Measurements from ENCODE around the gene PCDHGA12. TPM values are rescaled to one million over a fixed set of nuclear protein-coding genes. Genes with fewer than 3 reads are reported as not detected.
A peak's percentile ranks its signal among the peaks of the same experiment; 100 is the strongest.

Gene PCDHGA12
- total and polyA plus RNA-seq, 2 experiments from 2014 or later = 0.66 to 0.70 TPM

DNA sequence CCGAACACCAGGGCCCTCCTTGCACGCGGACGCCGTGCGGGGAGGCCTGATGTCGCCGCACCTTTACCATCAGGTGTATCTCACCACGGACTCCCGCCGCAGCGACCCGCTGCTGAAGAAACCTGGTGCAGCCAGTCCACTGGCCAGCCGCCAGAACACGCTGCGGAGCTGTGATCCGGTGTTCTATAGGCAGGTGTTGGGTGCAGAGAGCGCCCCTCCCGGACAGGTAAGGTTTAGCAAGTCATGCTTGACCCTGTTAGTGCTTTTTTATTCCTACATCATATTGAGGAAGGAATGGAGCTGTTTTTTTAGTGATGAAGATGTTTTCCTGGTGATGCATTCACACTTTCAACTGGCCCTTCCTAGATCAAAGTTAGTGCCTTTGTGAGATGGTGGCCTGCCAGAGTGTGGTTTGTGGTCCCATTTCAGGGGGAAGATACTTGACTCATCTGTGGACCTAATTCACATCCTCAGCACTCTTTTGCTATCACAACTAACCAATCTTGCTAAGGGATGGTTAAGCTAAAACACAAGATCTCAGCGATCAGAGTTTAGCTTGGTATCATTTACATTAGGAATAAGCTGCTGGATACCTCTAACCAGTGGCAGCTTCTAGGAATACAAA, 48.1 kb downstream of the PCDHGA12 start:
- Histone ChIP-seq H2AFZ (no peak overlapping the region), H3K36me3 (replicated peaks; ENCODE audit: insufficient read depth, low read depth) (no peaks in the 10 kb centered on the region), H3K27me3 (no peaks in the 10 kb centered on the region), H3K4me1 (ENCODE audit: insufficient read depth) (peaks cover 5% of the 10 kb centered on the region), H3K9me2 (replicated peaks; ENCODE audit: insufficient read depth) (no peaks in the 10 kb centered on the region), H3K79me2 (peaks cover 45% of the 10 kb centered on the region), H4K20me1 (ENCODE audit: insufficient read depth, poor library complexity, severe bottlenecking) (no peaks in the 10 kb centered on the region), H3K4me3 (no peak overlapping the region), H3K27ac (no peak overlapping the region), H3K9me3 (ENCODE audit: low read depth) (no peaks in the 10 kb centered on the region), H3K4me2 (peak overlapping the region; percentile 38)
- peak; percentile 8 for TF ChIP-seq CTCF (IDR thresholded peaks at IDR 0.05; ENCODE audit: poor library complexity)
- TF ChIP-seq EZH2phosphoT487 (IDR thresholded peaks at IDR 0.05; ENCODE audit: low read depth, severe bottlenecking, unreplicated experiment) = no peak
- peak; percentile 44 for DNase-seq (ENCODE audit: low spot score)
- 53% methylated on average over 20 of the region's 20 CpGs for WGBS (ENCODE audit: low lambda C conversion rate, missing lambda C conversion rate)

- peaks cover 5% of the 10 kb centered on the region for H3K4me1 ChIP-seq (ENCODE audit: insufficient read depth)
Measured at GRCh38 chr5:141479776-141480175, 49.5 kb downstream of the PCDHGA12 start.

More at GRCh38 chr5:141479776-141480175, 49.5 kb downstream of the PCDHGA12 start:
- H3K9me2 ChIP-seq (replicated peaks; ENCODE audit: insufficient read depth) = no peaks in the 10 kb centered on the region
- H3K9me3 ChIP-seq (ENCODE audit: low read depth) = no peaks in the 10 kb centered on the region
- no peak overlapping the region for H2AFZ ChIP-seq
- H3K27me3 ChIP-seq = no peaks in the 10 kb centered on the region
- H3K4me3 ChIP-seq = no peak overlapping the region
- H4K20me1 ChIP-seq (ENCODE audit: insufficient read depth, poor library complexity, severe bottlenecking) = no peaks in the 10 kb centered on the region
- no peak for TF ChIP-seq EZH2 (IDR thresholded peaks at IDR 0.05; ENCODE audit: borderline replicate concordance)
- TF ChIP-seq EZH2phosphoT487 (IDR thresholded peaks at IDR 0.05; ENCODE audit: low read depth, severe bottlenecking, unreplicated experiment) = no peak
- TF ChIP-seq CTCF (IDR thresholded peaks at IDR 0.05; ENCODE audit: poor library complexity) = no peak
- H3K4me2 ChIP-seq = no peak overlapping the region
- H3K36me3 ChIP-seq (replicated peaks; ENCODE audit: insufficient read depth, low read depth) = no peaks in the 10 kb centered on the region
- H3K27ac ChIP-seq = no peak overlapping the region
- H3K79me2 ChIP-seq = peaks cover 45% of the 10 kb centered on the region
- DNase-seq (ENCODE audit: low spot score) = no peak

Other genes with a start within 250 kb of the PCDHGA12 start
Only the 30 nearest of the 35 such genes appear.
- 1.9 and 2.0 TPM in 2 replicates for gene PCDHB13, start 216.6 kb upstream of the PCDHGA12 start, total RNA-seq
- 0.50 and 1.1 TPM in 2 replicates for gene PCDHB13, start 216.6 kb upstream of the PCDHGA12 start, polyA plus RNA-seq
- 3.9 and 4.3 TPM in 2 replicates for gene PCDHB14, start 207.2 kb upstream of the PCDHGA12 start, total RNA-seq
- 2.2 and 3.0 TPM in 2 replicates for gene PCDHB14, start 207.2 kb upstream of the PCDHGA12 start, polyA plus RNA-seq
- 1.8 and 3.3 TPM in 2 replicates for gene PCDHB15, start 185.1 kb upstream of the PCDHGA12 start, total RNA-seq
- gene PCDHB15, start 185.1 kb upstream of the PCDHGA12 start, polyA plus RNA-seq = 2.0 and 2.6 TPM in 2 replicates
- 0.50 and 1.7 TPM in 2 replicates for gene SLC25A2, start 126.5 kb upstream of the PCDHGA12 start, total RNA-seq
- gene SLC25A2, start 126.5 kb upstream of the PCDHGA12 start, polyA plus RNA-seq = not detected in 2 replicates
- 85.2 and 96.9 TPM in 2 replicates for gene TAF7, start 109.7 kb upstream of the PCDHGA12 start, total RNA-seq
- 103 and 107 TPM in 2 replicates for gene TAF7, start 109.7 kb upstream of the PCDHGA12 start, polyA plus RNA-seq
- gene PCDHGA1, start 100.0 kb upstream of the PCDHGA12 start, total RNA-seq = 0.24 and 0.33 TPM in 2 replicates
- not detected in 2 replicates for gene PCDHGA1, start 100.0 kb upstream of the PCDHGA12 start, polyA plus RNA-seq
- gene PCDHGA2, start 91.7 kb upstream of the PCDHGA12 start, total RNA-seq = 0.08 TPM in 1 of 2 replicates, not detected in the other
- gene PCDHGA2, start 91.7 kb upstream of the PCDHGA12 start, polyA plus RNA-seq = 0.10 TPM in 1 of 2 replicates, not detected in the other
- gene PCDHGA3, start 86.7 kb upstream of the PCDHGA12 start, total RNA-seq = not detected in 2 replicates
- gene PCDHGA3, start 86.7 kb upstream of the PCDHGA12 start, polyA plus RNA-seq = 0.45 TPM in 1 of 2 replicates, not detected in the other
- gene PCDHGB1, start 80.4 kb upstream of the PCDHGA12 start, total RNA-seq = 0.24 and 0.53 TPM in 2 replicates
- 0.57 TPM in 1 of 2 replicates, not detected in the other for gene PCDHGB1, start 80.4 kb upstream of the PCDHGA12 start, polyA plus RNA-seq
- gene PCDHGA4, start 75.5 kb upstream of the PCDHGA12 start, total RNA-seq = 0.17 and 0.28 TPM in 2 replicates
- gene PCDHGA4, start 75.5 kb upstream of the PCDHGA12 start, polyA plus RNA-seq = 0.24 TPM in 1 of 2 replicates, not detected in the other
- 0.20 and 0.33 TPM in 2 replicates for gene PCDHGB2, start 70.5 kb upstream of the PCDHGA12 start, total RNA-seq
- not detected in 2 replicates for gene PCDHGB2, start 70.5 kb upstream of the PCDHGA12 start, polyA plus RNA-seq
- 0.03 and 0.20 TPM in 2 replicates for gene PCDHGA5, start 66.3 kb upstream of the PCDHGA12 start, total RNA-seq
- not detected in 2 replicates for gene PCDHGA5, start 66.3 kb upstream of the PCDHGA12 start, polyA plus RNA-seq
- not detected in 2 replicates for gene PCDHGB3, start 60.3 kb upstream of the PCDHGA12 start, total RNA-seq
- not detected in 2 replicates for gene PCDHGB3, start 60.3 kb upstream of the PCDHGA12 start, polyA plus RNA-seq
- gene PCDHGA6, start 56.6 kb upstream of the PCDHGA12 start, total RNA-seq = 0.12 TPM in 1 of 2 replicates, not detected in the other
- 0.11 TPM in 1 of 2 replicates, not detected in the other for gene PCDHGA6, start 56.6 kb upstream of the PCDHGA12 start, polyA plus RNA-seq
- 0.04 and 0.10 TPM in 2 replicates for gene PCDHGA7, start 47.8 kb upstream of the PCDHGA12 start, total RNA-seq
- gene PCDHGA7, start 47.8 kb upstream of the PCDHGA12 start, polyA plus RNA-seq = not detected in 2 replicates
- gene PCDHGB4, start 42.8 kb upstream of the PCDHGA12 start, total RNA-seq = 20.0 and 20.9 TPM in 2 replicates
- 14.2 and 17.9 TPM in 2 replicates for gene PCDHGB4, start 42.8 kb upstream of the PCDHGA12 start, polyA plus RNA-seq
- gene PCDHGA8, start 37.9 kb upstream of the PCDHGA12 start, total RNA-seq = 1.00 and 1.5 TPM in 2 replicates
- 0.28 and 0.53 TPM in 2 replicates for gene PCDHGA8, start 37.9 kb upstream of the PCDHGA12 start, polyA plus RNA-seq
- gene PCDHGB5, start 32.6 kb upstream of the PCDHGA12 start, total RNA-seq = 0.17 and 2.0 TPM in 2 replicates
- 0.09 and 0.30 TPM in 2 replicates for gene PCDHGB5, start 32.6 kb upstream of the PCDHGA12 start, polyA plus RNA-seq
- gene PCDHGA9, start 27.7 kb upstream of the PCDHGA12 start, total RNA-seq = 1.1 and 1.2 TPM in 2 replicates
- gene PCDHGA9, start 27.7 kb upstream of the PCDHGA12 start, polyA plus RNA-seq = not detected in 2 replicates
- gene PCDHGB6, start 22.5 kb upstream of the PCDHGA12 start, total RNA-seq = 11.6 and 13.6 TPM in 2 replicates
- 13.1 and 15.7 TPM in 2 replicates for gene PCDHGB6, start 22.5 kb upstream of the PCDHGA12 start, polyA plus RNA-seq
- 4.5 and 6.7 TPM in 2 replicates for gene PCDHGA10, start 17.5 kb upstream of the PCDHGA12 start, total RNA-seq
- gene PCDHGA10, start 17.5 kb upstream of the PCDHGA12 start, polyA plus RNA-seq = 3.0 and 3.9 TPM in 2 replicates
- 6.9 and 8.8 TPM in 2 replicates for gene PCDHGB7, start 12.8 kb upstream of the PCDHGA12 start, total RNA-seq
- 6.7 and 8.4 TPM in 2 replicates for gene PCDHGB7, start 12.8 kb upstream of the PCDHGA12 start, polyA plus RNA-seq
- gene PCDHGA11, start 9.5 kb upstream of the PCDHGA12 start, total RNA-seq = 1.8 and 2.7 TPM in 2 replicates
- gene PCDHGA11, start 9.5 kb upstream of the PCDHGA12 start, polyA plus RNA-seq = 1.8 TPM in 2 replicates
- 16.9 and 18.9 TPM in 2 replicates for gene PCDHGC3, start 45.5 kb downstream of the PCDHGA12 start, total RNA-seq
- gene PCDHGC3, start 45.5 kb downstream of the PCDHGA12 start, polyA plus RNA-seq = 35.8 and 40.8 TPM in 2 replicates
- gene PCDHGC4, start 54.5 kb downstream of the PCDHGA12 start, total RNA-seq = 0.44 and 1.5 TPM in 2 replicates
- gene PCDHGC4, start 54.5 kb downstream of the PCDHGA12 start, polyA plus RNA-seq = 0.15 and 0.35 TPM in 2 replicates
- gene PCDHGC5, start 58.6 kb downstream of the PCDHGA12 start, total RNA-seq = 0.92 and 1.1 TPM in 2 replicates
- gene PCDHGC5, start 58.6 kb downstream of the PCDHGA12 start, polyA plus RNA-seq = 0.16 TPM in 1 of 2 replicates, not detected in the other
- gene DIAPH1, start 188.5 kb downstream of the PCDHGA12 start, total RNA-seq = 37.7 and 62.4 TPM in 2 replicates
- 56.6 and 59.0 TPM in 2 replicates for gene DIAPH1, start 188.5 kb downstream of the PCDHGA12 start, polyA plus RNA-seq
- 50.1 and 53.5 TPM in 2 replicates for gene HDAC3, start 206.3 kb downstream of the PCDHGA12 start, total RNA-seq
- gene HDAC3, start 206.3 kb downstream of the PCDHGA12 start, polyA plus RNA-seq = 74.0 and 81.9 TPM in 2 replicates
- 7.6 and 16.9 TPM in 2 replicates for gene RELL2, start 206.5 kb downstream of the PCDHGA12 start, total RNA-seq
- 17.3 and 19.9 TPM in 2 replicates for gene RELL2, start 206.5 kb downstream of the PCDHGA12 start, polyA plus RNA-seq
- gene FCHSD1, start 220.9 kb downstream of the PCDHGA12 start, total RNA-seq = 14.1 and 18.0 TPM in 2 replicates
- gene FCHSD1, start 220.9 kb downstream of the PCDHGA12 start, polyA plus RNA-seq = 25.9 and 27.4 TPM in 2 replicates